LNCaP clone FGC (cell line): ENCODE measurements around the gene CEP250.

Experiments
- DNase-seq: peaks from one replicate; pipeline ENCODE4 v3.0.0-alpha.2; 2011; ENCODE audit warnings: low read depth
- H3K4me3 ChIP-seq: 2 replicates; pipeline ENCODE4 v1.5.1; 2011; ENCODE audit warnings: mild to moderate bottlenecking, low read depth, low read length, control low read depth
- CTCF ChIP-seq: IDR thresholded peaks from 2 replicates; pipeline ENCODE4 v1.5.1; 2012; ENCODE audit warnings: mild to moderate bottlenecking; ENCODE audit not compliant: control insufficient read depth, insufficient read depth; ENCODE audit errors: extremely low read depth

Gene CEP250

DNA sequence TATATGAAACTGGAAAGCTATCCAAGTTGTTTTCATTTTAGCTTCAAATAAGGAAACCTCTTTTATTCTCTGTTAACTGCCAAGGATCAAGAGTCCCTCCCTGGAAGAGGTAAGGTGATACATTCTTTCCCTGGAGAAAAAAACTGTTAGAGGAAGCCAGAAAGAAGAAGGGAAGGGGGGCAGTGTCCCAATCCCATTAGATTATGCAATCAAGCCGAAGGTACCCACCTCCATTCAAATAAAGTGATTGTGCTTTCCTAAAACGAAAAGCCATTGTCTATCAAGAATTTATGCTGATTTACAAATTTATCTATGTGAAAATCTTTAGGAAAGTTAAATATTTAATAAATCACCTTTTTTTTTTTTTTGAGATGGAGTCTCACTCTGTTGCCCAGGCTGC is 34.1 kb upstream of the CEP250 start:
- no peak for TF ChIP-seq CTCF
- DNase-seq: no peak
- no peak overlapping the region for H3K4me3 ChIP-seq

DNA sequence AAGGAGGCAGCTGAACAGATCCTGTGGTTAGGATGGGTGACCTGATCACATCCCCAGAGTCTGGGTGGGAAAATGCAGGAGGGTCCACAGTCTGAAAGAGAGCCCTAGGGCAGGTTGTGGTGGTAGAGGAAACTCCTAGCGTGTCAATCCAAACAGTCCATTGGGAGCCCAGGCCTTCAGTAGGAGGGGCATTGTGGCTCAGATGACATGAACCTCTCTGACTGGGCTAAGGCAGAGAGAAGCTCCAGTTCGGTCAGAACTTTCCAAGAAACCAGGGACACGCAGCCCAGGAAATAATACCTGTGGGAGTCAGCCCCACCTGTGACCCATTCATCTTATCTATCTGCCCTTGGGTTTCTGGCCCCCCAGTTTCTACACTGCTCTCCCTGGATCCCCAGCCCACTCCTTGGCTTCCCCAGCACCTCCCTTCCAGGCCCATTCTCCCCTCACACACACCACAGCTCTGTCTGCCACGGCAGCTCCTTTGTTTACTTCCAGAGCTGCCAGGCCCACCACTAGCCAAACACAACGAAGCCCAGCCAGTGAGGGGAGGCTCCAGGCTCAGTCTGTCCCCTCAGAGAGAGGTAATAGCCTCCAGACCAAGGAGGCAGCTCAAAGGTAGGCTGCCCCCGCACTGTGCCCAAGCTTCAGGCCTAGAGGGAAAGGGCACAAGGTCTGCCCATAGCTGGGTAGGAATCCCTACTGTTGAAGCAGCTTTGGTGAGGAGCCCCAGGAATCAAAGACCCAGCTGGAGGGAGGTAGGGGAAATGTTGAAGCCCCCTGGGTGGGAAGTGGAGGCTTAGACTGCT is 23.6 kb upstream of the CEP250 start:
- no peak overlapping the region for H3K4me3 ChIP-seq
- DNase-seq: no peak
- no peak for TF ChIP-seq CTCF

DNA sequence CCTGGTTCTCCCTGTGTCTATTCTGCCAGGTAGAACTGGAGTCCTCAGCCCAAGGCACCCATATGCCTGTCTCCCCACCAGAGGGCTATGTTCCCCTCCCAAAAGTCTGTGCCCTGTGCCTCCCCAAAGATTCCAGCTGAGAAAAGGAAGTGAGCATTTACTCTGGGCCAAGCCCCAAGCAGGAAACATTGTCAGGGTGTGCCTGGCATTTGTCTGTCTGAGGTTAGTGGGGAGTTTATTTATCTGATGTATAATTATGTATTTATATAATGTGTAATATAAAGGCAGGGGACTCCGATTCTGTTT is 23.0 kb upstream of the CEP250 start:
- TF ChIP-seq CTCF: no peak
- no peak overlapping the region for H3K4me3 ChIP-seq
- DNase-seq: no peak

DNA sequence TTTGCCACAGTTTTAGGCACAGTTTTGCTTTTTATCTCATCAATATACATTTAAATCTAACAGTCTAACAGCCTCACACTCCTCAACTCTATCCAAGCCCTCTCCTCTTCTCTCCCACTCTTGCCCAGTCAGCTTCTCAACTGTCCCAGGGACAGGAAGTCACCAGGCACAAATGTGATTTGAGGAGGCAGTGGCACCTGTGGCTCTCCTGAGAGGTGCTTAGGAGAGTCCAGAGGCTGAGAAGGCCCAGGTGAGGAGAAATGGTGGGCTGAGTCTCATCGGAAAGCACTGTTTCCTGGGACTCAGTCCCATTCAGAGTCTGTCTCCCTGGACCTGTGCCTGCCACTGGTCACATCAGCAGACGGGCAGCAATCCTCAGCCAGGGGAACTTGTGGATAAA is 22.1 kb upstream of the CEP250 start:
- no peak for DNase-seq
- H3K4me3 ChIP-seq: no peak overlapping the region
- TF ChIP-seq CTCF: no peak

- DNase-seq: no peak
- no peak for TF ChIP-seq CTCF
- H3K4me3 ChIP-seq: no peak overlapping the region
Measured at GRCh38 chr20:35434085-35435005, 21.1 kb upstream of the CEP250 start.

- DNase-seq: no peak
- H3K4me3 ChIP-seq: no peak overlapping the region
- TF ChIP-seq CTCF: no peak
Measured at GRCh38 chr20:35436177-35436573, 19.2 kb upstream of the CEP250 start.
